GM23338 (cell line): ENCODE measurements around the gene GGT7. TPM values are rescaled to one million over a fixed set of nuclear protein-coding genes. Genes with fewer than 3 reads are reported as not detected.

ENCODE experiments used
- ATAC-seq: fragments of 200-7000 bp; cut with Tn5 transposase; 3 replicates; pipeline ENCODE4 v1.9.1; 2020
- DNase-seq: peaks from one replicate; pipeline ENCODE4 v3.0.0-alpha.2; 2015; ENCODE audit warnings: low spot score
- H2AFZ ChIP-seq: fragments of 200-600 bp; sonication (generic); 2 replicates; pipeline ENCODE4 v1.8.0; 2016; ENCODE audit warnings: antibody characterized with exemption, mild to moderate bottlenecking, moderate library complexity
- H3F3A ChIP-seq: fragments of 200-600 bp; sonication (generic); replicated peaks from 2 replicates; pipeline ENCODE4 v1.8.0; 2017; ENCODE audit warnings: antibody characterized with exemption, mixed run types, low read depth
- H3K27ac ChIP-seq: fragments of 200-600 bp; sonication (generic); 2 replicates; pipeline ENCODE4 v1.6.1; 2016; ENCODE audit warnings: low read depth
- H3K27me3 ChIP-seq: fragments of 200-600 bp; sonication (generic); 2 replicates; pipeline ENCODE4 v1.8.0; 2016; ENCODE audit warnings: mild to moderate bottlenecking, mixed run types, moderate library complexity; ENCODE audit not compliant: insufficient read depth
- H3K36me3 ChIP-seq: fragments of 200-600 bp; sonication (generic); 2 replicates; pipeline ENCODE4 v1.8.0; 2016; ENCODE audit warnings: mild to moderate bottlenecking; ENCODE audit not compliant: insufficient read depth
- H3K4me1 ChIP-seq: fragments of 200-600 bp; sonication (generic); 2 replicates; pipeline ENCODE4 v1.8.0; 2016; ENCODE audit warnings: mild to moderate bottlenecking, moderate library complexity; ENCODE audit not compliant: insufficient read depth
- H3K4me2 ChIP-seq: fragments of 200-600 bp; sonication (generic); 2 replicates; pipeline ENCODE4 v1.7.1; 2017; ENCODE audit warnings: mixed run types
- H3K4me3 ChIP-seq: fragments of 200-600 bp; sonication (generic); 2 replicates; pipeline ENCODE4 v1.6.1; 2016; ENCODE audit warnings: mixed run types
- H3K79me2 ChIP-seq: fragments of 200-600 bp; sonication (generic); replicated peaks from 2 replicates; pipeline ENCODE4 v1.8.0; 2017; ENCODE audit warnings: mild to moderate bottlenecking; ENCODE audit not compliant: insufficient read depth
- H3K9me2 ChIP-seq: fragments of 200-600 bp; sonication (generic); 2 replicates; pipeline ENCODE4 v1.8.0; 2017; ENCODE audit not compliant: insufficient read depth
- H4K20me1 ChIP-seq: fragments of 200-600 bp; sonication (generic); replicated peaks from 2 replicates; pipeline ENCODE4 v1.8.0; 2017; ENCODE audit warnings: mild to moderate bottlenecking; ENCODE audit not compliant: insufficient read depth
- H3K27ac Mint-ChIP-seq: 2 replicates; pipeline ENCODE4 v1.8.0; 2020; ENCODE audit warnings: inconsistent platforms, mild to moderate bottlenecking, moderate library complexity, mixed read lengths
- H3K27me3 Mint-ChIP-seq: 3 replicates; pipeline ENCODE4 v1.8.0; 2022; ENCODE audit warnings: low read depth, mild to moderate bottlenecking, moderate library complexity, mixed read lengths, inconsistent platforms; ENCODE audit not compliant: insufficient read depth, poor library complexity
- H3K36me3 Mint-ChIP-seq: 3 replicates; pipeline ENCODE4 v1.8.0; 2021; ENCODE audit warnings: low read depth, mild to moderate bottlenecking, inconsistent platforms, moderate library complexity, mixed read lengths
- H3K4me1 Mint-ChIP-seq: 3 replicates; pipeline ENCODE4 v1.8.0; 2020; ENCODE audit warnings: mild to moderate bottlenecking, inconsistent platforms, mixed read lengths
- H3K4me3 Mint-ChIP-seq: 3 replicates; pipeline ENCODE4 v1.8.0; 2021; ENCODE audit warnings: moderate library complexity, mild to moderate bottlenecking, inconsistent platforms, mixed read lengths
- H3K9me3 Mint-ChIP-seq: 3 replicates; pipeline ENCODE4 v1.8.0; 2020; ENCODE audit warnings: moderate library complexity, mild to moderate bottlenecking, inconsistent platforms, mixed read lengths
- CREB1 ChIP-seq: fragments of 250-450 bp; sonication (Bioruptor Pico); IDR thresholded peaks from 2 replicates; pipeline ENCODE4 v1.5.0; 2020; ENCODE audit warnings: low read depth, mild to moderate bottlenecking, moderate library complexity
- CTCF ChIP-seq, 2 experiments: fragments of 200-600 bp in 1 of 2; sonication (generic) in 1 of 2; conservative IDR thresholded peaks; 2 replicates each; pipeline versions ENCODE4 v1.5.1 to v1.6.1; 2016 to 2017; ENCODE audit warnings: antibody characterized with exemption in 2 of 2, low read depth in 2 of 2, mild to moderate bottlenecking in 2 of 2, moderate library complexity in 1 of 2
- EZH2 ChIP-seq: fragments of 200-600 bp; sonication (generic); IDR thresholded peaks from one replicate; pipeline ENCODE4 v1.8.0; 2017; ENCODE audit warnings: antibody characterized with exemption, mild to moderate bottlenecking, low read depth; ENCODE audit not compliant: unreplicated experiment
- EZH2phosphoT487 ChIP-seq: fragments of 200-600 bp; sonication (generic); IDR thresholded peaks from one replicate; pipeline ENCODE4 v1.8.1; 2018; ENCODE audit warnings: antibody characterized with exemption; ENCODE audit not compliant: unreplicated experiment
- POLR2AphosphoS5 ChIP-seq: IDR thresholded peaks from 2 replicates; pipeline ENCODE4 v1.6.1; 2016; ENCODE audit warnings: antibody characterized with exemption, low read depth
- REST ChIP-seq: IDR thresholded peaks from one replicate; pipeline ENCODE4 v1.6.1; 2018; ENCODE audit warnings: antibody characterized with exemption; ENCODE audit not compliant: unreplicated experiment
- STAT1 ChIP-seq: IDR thresholded peaks from one replicate; pipeline ENCODE4 v1.6.1; 2016; ENCODE audit warnings: antibody characterized with exemption; ENCODE audit not compliant: unreplicated experiment
- ZNF331 ChIP-seq: fragments of 250-450 bp; sonication (Bioruptor Pico); IDR thresholded peaks from 2 replicates; pipeline ENCODE4 v1.5.0; 2020; ENCODE audit warnings: low read depth, mild to moderate bottlenecking, moderate library complexity
- ZNF462 ChIP-seq: fragments of 250-450 bp; sonication (Bioruptor Pico); IDR thresholded peaks from 2 replicates; pipeline ENCODE4 v1.5.0; 2020; ENCODE audit warnings: mild to moderate bottlenecking, moderate library complexity
- polyA plus RNA-seq: library from polyadenylated mRNA; unstranded; fragments of >200 nt; fragmentation: Nextera tagmentation; extraction: Ambion mirVana; gene quantifications from 2 replicates; pipeline ENCODE4 v1.2.1, GENCODE V29; 2016
- total RNA-seq: library from RNA; depleted of rRNA; stranded (reverse); fragments of >200 nt; shearing (Covaris generic); gene quantifications from 2 replicates; pipeline ENCODE4 v1.2.3, GENCODE V29; 2014

GGT7 gene
- total and polyA plus RNA-seq, 2 experiments from 2014 or later: 23.6 to 24.6 TPM

GRCh38 chr20:34896086-34896621 lies 23.5 kb upstream of the GGT7 start:
- Mint-ChIP-seq H3K27ac (no peak overlapping the region), H3K27me3 (no peaks in the 10 kb centered on the region), H3K4me3 (no peak overlapping the region), H3K9me3 (peaks cover 7% of the 10 kb centered on the region), H3K36me3 (peaks cover 15% of the 10 kb centered on the region), H3K4me1 (no peaks in the 10 kb centered on the region)
- Histone ChIP-seq H3K36me3 (0 out of 2 replicates have a peak, but pooled peaks cover 3% of the 10 kb centered on the region), H3K4me1 (no peaks in the 10 kb centered on the region), H3K4me2 (no peak overlapping the region), H2AFZ (no peak overlapping the region), H3F3A (no peaks in the 10 kb centered on the region), H3K27ac (no peak overlapping the region), H3K79me2 (no peaks in the 10 kb centered on the region), H4K20me1 (no peaks in the 10 kb centered on the region), H3K27me3 (no peaks in the 10 kb centered on the region), H3K4me3 (no peak overlapping the region), H3K9me2 (no peaks in the 10 kb centered on the region)
- TF ChIP-seq ZNF331 (CRISPR knock-in tag): no peak
- no peak for TF ChIP-seq EZH2
- no peak for DNase-seq
- ATAC-seq: no peak

GRCh38 chr20:34895465-34895864 lies 22.8 kb upstream of the GGT7 start:
- Mint-ChIP-seq H3K27me3 (no peaks in the 10 kb centered on the region), H3K9me3 (peaks cover 7% of the 10 kb centered on the region)

More at GRCh38 chr20:34895465-34895864, 22.8 kb upstream of the GGT7 start:
- ATAC-seq (no peak), DNase-seq (no peak)
- Histone ChIP-seq H3K27me3 (no peaks in the 10 kb centered on the region), H4K20me1 (no peaks in the 10 kb centered on the region), H3F3A (no peaks in the 10 kb centered on the region), H3K27ac (no peak overlapping the region), H3K4me1 (no peaks in the 10 kb centered on the region), H3K4me3 (no peak overlapping the region), H2AFZ (no peak overlapping the region), H3K36me3 (0 out of 2 replicates have a peak, but pooled peaks cover 3% of the 10 kb centered on the region), H3K4me2 (no peak overlapping the region), H3K9me2 (no peaks in the 10 kb centered on the region), H3K79me2 (no peaks in the 10 kb centered on the region)
- Mint-ChIP-seq H3K4me1 (no peaks in the 10 kb centered on the region), H3K36me3 (peaks cover 15% of the 10 kb centered on the region), H3K27ac (no peak overlapping the region), H3K4me3 (no peak overlapping the region)
- TF ChIP-seq STAT1 (no peak), CREB1 (no peak), ZNF331 (CRISPR knock-in tag) (no peak), EZH2phosphoT487 (no peak), ZNF462 (CRISPR knock-in tag) (no peak), REST (no peak), CTCF (conservative IDR thresholded peaks at IDR 0.05; ENCODE audit: low read depth in 2 of 2) (no peak), POLR2AphosphoS5 (no peak)
